Body of pancreas (tissue), 4 donors: ENCODE data around the gene ARHGEF3. TPM values are rescaled to one million over a fixed set of nuclear protein-coding genes. Genes with fewer than 3 reads are reported as not detected.

Source experiments
- ATAC-seq: fragments of 150-250 bp; one replicate; pipeline ENCODE4 v1.9.1; 2016
- DNase-seq, 4 donors: peaks; one replicate each; pipeline ENCODE4 v3.0.0-alpha.2; 2019
- H3K27ac ChIP-seq, 4 donors: fragments of 200-600 bp; sonication (generic); 1 replicate in 3 of 4; 2 replicates in 1 of 4; pipeline versions ENCODE4 v1.5.1 to v1.6.1; 2016 to 2019; ENCODE audit warnings: mild to moderate bottlenecking in 1 of 4, mixed read lengths in 1 of 4, moderate library complexity in 1 of 4
- H3K27me3 ChIP-seq, 2 donors: fragments of 200-600 bp; sonication (generic); one replicate each; pipeline ENCODE4 v1.6.0; 2016; ENCODE audit warnings: mild to moderate bottlenecking in 1 of 2
- H3K36me3 ChIP-seq, 2 donors: fragments of 200-600 bp; sonication (generic); replicated peaks in 1 of 2; 2 replicates each; pipeline ENCODE4 v1.5.1; 2016; ENCODE audit warnings: low read depth in 2 of 2; ENCODE audit not compliant: insufficient read depth in 1 of 2
- H3K4me1 ChIP-seq: fragments of 200-600 bp; sonication (generic); one replicate; pipeline ENCODE4 v1.6.0; 2016
- H3K4me3 ChIP-seq, 2 donors: fragments of 200-600 bp; sonication (generic); 1 replicate in 1 of 2; 2 replicates in 1 of 2; pipeline ENCODE4 v1.5.1; 2016 to 2019
- H3K9me3 ChIP-seq, 3 donors: fragments of 200-600 bp; sonication (generic); 1 replicate in 2 of 3; 2 replicates in 1 of 3; pipeline ENCODE4 v1.5.1; 2016
- CTCF ChIP-seq, 7 experiments: fragments of 450-650 bp in 4 of 7; fragments of 200-600 bp in 3 of 7; sonication (generic) in 3 of 7; IDR thresholded peaks; one replicate each; pipeline ENCODE4 v1.5.1; 2016 to 2019; ENCODE audit warnings: antibody characterized with exemption in 7 of 7
- POLR2A ChIP-seq, 3 donors: fragments of 450-650 bp; IDR thresholded peaks; one replicate each; pipeline ENCODE4 v1.6.1; 2016; ENCODE audit warnings: antibody characterized with exemption in 3 of 3, mild to moderate bottlenecking in 2 of 3
- WGBS, 2 donors: methylation state at CpG; one replicate each; pipeline ENCODE4 v1.1.5; 2017; 5-methylcytosine and 5-hydroxymethylcytosine counted together
- intact Hi-C: fragments of 100-400 bp; cut with DNase I; formaldehyde crosslinking; loops from one replicate; pipeline ENCODE4 v1.15.1; 2023
- total RNA-seq, 2 donors: library from RNA; depleted of rRNA; stranded (reverse); fragments of >200 nt; gene quantifications; one replicate each; pipeline ENCODE4 v1.1.0, GENCODE V29; 2016

The ARHGEF3 gene
- total RNA-seq, 2 donors from 2014 or later: 27.4 to 38.7 TPM

- intact Hi-C loops: no loop called here
- ATAC-seq: no peak
- no peak overlapping the region for H3K4me3 ChIP-seq
- H3K4me1 ChIP-seq: no peaks in the 10 kb centered on the region
- TF ChIP-seq POLR2A (IDR thresholded peaks at IDR 0.05) (no peak), CTCF (IDR thresholded peaks at IDR 0.05) (no peak)
- WGBS, 2 donors: 82% methylated on average over 6 of the region's 6 CpGs
- no peak overlapping the region for H3K27ac ChIP-seq
- H3K36me3 ChIP-seq: no peaks in the 10 kb centered on the region
- no peak for DNase-seq
- no peaks in the 10 kb centered on the region for H3K9me3 ChIP-seq
- H3K27me3 ChIP-seq: no peaks in the 10 kb centered on the region
These were observed 34.0 kb upstream of the ARHGEF3 start for GRCh38 chr3:56835650-56836227.

GRCh38 chr3:56833536-56833935 is 31.8 kb upstream of the ARHGEF3 start:
- intact Hi-C loops: no loop called here
- no peak overlapping the region for H3K4me3 ChIP-seq
- TF ChIP-seq POLR2A (IDR thresholded peaks at IDR 0.05): no peak
- TF ChIP-seq CTCF (IDR thresholded peaks at IDR 0.05): no peak
- DNase-seq (no peak), ATAC-seq (no peak)
- no peaks in the 10 kb centered on the region for H3K36me3 ChIP-seq
- H3K4me1 ChIP-seq: no peaks in the 10 kb centered on the region
- WGBS, 2 donors: 92 to 94% methylated on average over 2 of the region's 2 CpGs
- no peaks in the 10 kb centered on the region for H3K9me3 ChIP-seq
- no peak overlapping the region for H3K27ac ChIP-seq
- H3K27me3 ChIP-seq: no peaks in the 10 kb centered on the region

- no peak for DNase-seq
- H3K4me1 ChIP-seq: no peaks in the 10 kb centered on the region
- no peaks in the 10 kb centered on the region for H3K36me3 ChIP-seq
- intact Hi-C loops: no loop called here
- H3K4me3 ChIP-seq: no peak overlapping the region
- ATAC-seq: no peak
- H3K9me3 ChIP-seq: no peaks in the 10 kb centered on the region
- H3K27ac ChIP-seq: no peak overlapping the region
- no peaks in the 10 kb centered on the region for H3K27me3 ChIP-seq
- TF ChIP-seq POLR2A (IDR thresholded peaks at IDR 0.05) (no peak), CTCF (IDR thresholded peaks at IDR 0.05) (no peak)
These were observed 31.3 kb upstream of the ARHGEF3 start for GRCh38 chr3:56833022-56833421.

- no peak for ATAC-seq
- Histone ChIP-seq H3K4me3 (no peak overlapping the region), H3K27me3 (no peaks in the 10 kb centered on the region), H3K36me3 (no peaks in the 10 kb centered on the region), H3K9me3 (no peaks in the 10 kb centered on the region), H3K27ac (no peak overlapping the region), H3K4me1 (no peaks in the 10 kb centered on the region)
- intact Hi-C loops: no loop called here
- TF ChIP-seq POLR2A (IDR thresholded peaks at IDR 0.05) (no peak), CTCF (IDR thresholded peaks at IDR 0.05) (no peak)
- 76 to 83% methylated on average over 3 of the region's 3 CpGs for WGBS, 2 donors
- DNase-seq: no peak
These were observed 29.8 kb upstream of the ARHGEF3 start for GRCh38 chr3:56831572-56831971.

- no peak overlapping the region for H3K4me3 ChIP-seq
- 83 to 87% methylated on average over 2 of the region's 2 CpGs for WGBS, 2 donors
- H3K36me3 ChIP-seq: no peaks in the 10 kb centered on the region
- intact Hi-C loops: no loop called here
- no peaks in the 10 kb centered on the region for H3K9me3 ChIP-seq
- no peak for DNase-seq
- no peak for ATAC-seq
- H3K27ac ChIP-seq: no peak overlapping the region
- no peaks in the 10 kb centered on the region for H3K27me3 ChIP-seq
- no peak for TF ChIP-seq POLR2A (IDR thresholded peaks at IDR 0.05)
- no peak for TF ChIP-seq CTCF (IDR thresholded peaks at IDR 0.05)
- H3K4me1 ChIP-seq: no peaks in the 10 kb centered on the region
These were observed 29.1 kb upstream of the ARHGEF3 start for GRCh38 chr3:56830884-56831283.
